Testis (tissue), 2 donors: Measurements from ENCODE around the gene SLC9A9.

Experiments used
- POLR2A ChIP-seq: fragments of 450-650 bp; IDR thresholded peaks from one replicate; pipeline ENCODE4 v1.6.1; 2017; ENCODE audit warnings: antibody characterized with exemption, mild to moderate bottlenecking, moderate library complexity
- TF ChIP-seq, protein P1 (sequence below), 3 experiments: fragments of 450-650 bp in 2 of 3; fragments of 200-600 bp in 1 of 3; sonication (generic) in 1 of 3; IDR thresholded peaks; one replicate each; pipeline ENCODE4 v1.5.1; 2016 to 2019; ENCODE audit warnings: antibody characterized with exemption in 3 of 3, mild to moderate bottlenecking in 2 of 3, moderate library complexity in 1 of 3

DNA sequence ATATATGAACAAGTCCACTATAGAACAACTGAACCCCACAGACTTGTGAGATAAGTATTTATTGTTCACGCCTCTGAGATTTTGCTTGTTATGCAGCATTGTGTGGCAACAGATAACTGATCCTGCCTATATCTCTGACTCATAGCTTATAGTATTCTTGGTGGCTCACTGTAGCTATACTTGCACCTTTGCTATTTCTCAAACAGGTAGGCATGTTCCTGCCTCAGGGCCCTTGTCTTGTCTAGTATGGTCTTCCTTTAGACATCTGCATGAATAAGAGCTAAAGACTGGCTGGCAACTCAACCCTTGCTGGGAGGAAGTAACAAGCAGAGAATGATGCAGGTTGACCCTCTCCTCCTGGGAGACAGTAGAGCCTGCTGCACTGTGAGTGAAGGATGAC, 472.6 kb downstream of the SLC9A9 start:
- TF ChIP-seq, protein P1, sequence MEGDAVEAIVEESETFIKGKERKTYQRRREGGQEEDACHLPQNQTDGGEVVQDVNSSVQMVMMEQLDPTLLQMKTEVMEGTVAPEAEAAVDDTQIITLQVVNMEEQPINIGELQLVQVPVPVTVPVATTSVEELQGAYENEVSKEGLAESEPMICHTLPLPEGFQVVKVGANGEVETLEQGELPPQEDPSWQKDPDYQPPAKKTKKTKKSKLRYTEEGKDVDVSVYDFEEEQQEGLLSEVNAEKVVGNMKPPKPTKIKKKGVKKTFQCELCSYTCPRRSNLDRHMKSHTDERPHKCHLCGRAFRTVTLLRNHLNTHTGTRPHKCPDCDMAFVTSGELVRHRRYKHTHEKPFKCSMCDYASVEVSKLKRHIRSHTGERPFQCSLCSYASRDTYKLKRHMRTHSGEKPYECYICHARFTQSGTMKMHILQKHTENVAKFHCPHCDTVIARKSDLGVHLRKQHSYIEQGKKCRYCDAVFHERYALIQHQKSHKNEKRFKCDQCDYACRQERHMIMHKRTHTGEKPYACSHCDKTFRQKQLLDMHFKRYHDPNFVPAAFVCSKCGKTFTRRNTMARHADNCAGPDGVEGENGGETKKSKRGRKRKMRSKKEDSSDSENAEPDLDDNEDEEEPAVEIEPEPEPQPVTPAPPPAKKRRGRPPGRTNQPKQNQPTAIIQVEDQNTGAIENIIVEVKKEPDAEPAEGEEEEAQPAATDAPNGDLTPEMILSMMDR (IDR thresholded peaks at IDR 0.05): no peak
- no peak for TF ChIP-seq POLR2A
